ENCODE data around the gene TTN.

DNA sequence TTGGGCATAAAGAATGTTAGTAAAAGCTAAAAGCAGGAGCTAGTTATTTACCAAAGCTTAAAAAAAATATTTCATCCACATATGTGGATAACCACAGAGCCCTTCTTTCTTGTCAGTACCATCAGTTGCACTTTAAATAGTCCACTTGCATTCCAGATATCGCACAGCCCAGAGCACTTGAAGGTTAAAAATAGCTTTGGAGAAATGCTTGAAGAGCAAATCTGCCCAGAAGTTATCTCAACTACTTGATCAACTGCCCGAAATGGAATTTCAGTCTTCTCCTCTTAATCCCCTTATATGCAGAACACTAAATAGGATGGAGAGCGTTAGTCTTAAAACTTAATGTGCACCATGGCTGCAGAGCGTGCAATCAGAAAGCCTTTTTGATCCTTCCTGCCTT, 178.6 kb downstream of the TTN start:
- no peak for TF ChIP-seq RAD21 (IDR thresholded peaks at IDR 0.05; ENCODE audit: low read depth)
- TF ChIP-seq POLR2A (IDR thresholded peaks at IDR 0.05; ENCODE audit: borderline replicate concordance, extremely low read depth, insufficient read depth, insufficient read length): no peak
- no peak for TF ChIP-seq ELF1 (IDR thresholded peaks at IDR 0.05; ENCODE audit: borderline replicate concordance, low read depth)
- TF ChIP-seq POLR2AphosphoS5 (IDR thresholded peaks at IDR 0.05; ENCODE audit: low read depth, low read length): no peak
- TF ChIP-seq, protein P1, sequence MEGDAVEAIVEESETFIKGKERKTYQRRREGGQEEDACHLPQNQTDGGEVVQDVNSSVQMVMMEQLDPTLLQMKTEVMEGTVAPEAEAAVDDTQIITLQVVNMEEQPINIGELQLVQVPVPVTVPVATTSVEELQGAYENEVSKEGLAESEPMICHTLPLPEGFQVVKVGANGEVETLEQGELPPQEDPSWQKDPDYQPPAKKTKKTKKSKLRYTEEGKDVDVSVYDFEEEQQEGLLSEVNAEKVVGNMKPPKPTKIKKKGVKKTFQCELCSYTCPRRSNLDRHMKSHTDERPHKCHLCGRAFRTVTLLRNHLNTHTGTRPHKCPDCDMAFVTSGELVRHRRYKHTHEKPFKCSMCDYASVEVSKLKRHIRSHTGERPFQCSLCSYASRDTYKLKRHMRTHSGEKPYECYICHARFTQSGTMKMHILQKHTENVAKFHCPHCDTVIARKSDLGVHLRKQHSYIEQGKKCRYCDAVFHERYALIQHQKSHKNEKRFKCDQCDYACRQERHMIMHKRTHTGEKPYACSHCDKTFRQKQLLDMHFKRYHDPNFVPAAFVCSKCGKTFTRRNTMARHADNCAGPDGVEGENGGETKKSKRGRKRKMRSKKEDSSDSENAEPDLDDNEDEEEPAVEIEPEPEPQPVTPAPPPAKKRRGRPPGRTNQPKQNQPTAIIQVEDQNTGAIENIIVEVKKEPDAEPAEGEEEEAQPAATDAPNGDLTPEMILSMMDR (IDR thresholded peaks at IDR 0.05 in 2 of 3, conservative IDR thresholded peaks at IDR 0.05 in 1 of 3; ENCODE audit: borderline replicate concordance in 1 of 3, insufficient read depth in 1 of 3, low read depth in 2 of 3, low read length in 2 of 3): no peak
- no peak for TF ChIP-seq EZH2 (IDR thresholded peaks at IDR 0.05)
- TF ChIP-seq, protein P2, sequence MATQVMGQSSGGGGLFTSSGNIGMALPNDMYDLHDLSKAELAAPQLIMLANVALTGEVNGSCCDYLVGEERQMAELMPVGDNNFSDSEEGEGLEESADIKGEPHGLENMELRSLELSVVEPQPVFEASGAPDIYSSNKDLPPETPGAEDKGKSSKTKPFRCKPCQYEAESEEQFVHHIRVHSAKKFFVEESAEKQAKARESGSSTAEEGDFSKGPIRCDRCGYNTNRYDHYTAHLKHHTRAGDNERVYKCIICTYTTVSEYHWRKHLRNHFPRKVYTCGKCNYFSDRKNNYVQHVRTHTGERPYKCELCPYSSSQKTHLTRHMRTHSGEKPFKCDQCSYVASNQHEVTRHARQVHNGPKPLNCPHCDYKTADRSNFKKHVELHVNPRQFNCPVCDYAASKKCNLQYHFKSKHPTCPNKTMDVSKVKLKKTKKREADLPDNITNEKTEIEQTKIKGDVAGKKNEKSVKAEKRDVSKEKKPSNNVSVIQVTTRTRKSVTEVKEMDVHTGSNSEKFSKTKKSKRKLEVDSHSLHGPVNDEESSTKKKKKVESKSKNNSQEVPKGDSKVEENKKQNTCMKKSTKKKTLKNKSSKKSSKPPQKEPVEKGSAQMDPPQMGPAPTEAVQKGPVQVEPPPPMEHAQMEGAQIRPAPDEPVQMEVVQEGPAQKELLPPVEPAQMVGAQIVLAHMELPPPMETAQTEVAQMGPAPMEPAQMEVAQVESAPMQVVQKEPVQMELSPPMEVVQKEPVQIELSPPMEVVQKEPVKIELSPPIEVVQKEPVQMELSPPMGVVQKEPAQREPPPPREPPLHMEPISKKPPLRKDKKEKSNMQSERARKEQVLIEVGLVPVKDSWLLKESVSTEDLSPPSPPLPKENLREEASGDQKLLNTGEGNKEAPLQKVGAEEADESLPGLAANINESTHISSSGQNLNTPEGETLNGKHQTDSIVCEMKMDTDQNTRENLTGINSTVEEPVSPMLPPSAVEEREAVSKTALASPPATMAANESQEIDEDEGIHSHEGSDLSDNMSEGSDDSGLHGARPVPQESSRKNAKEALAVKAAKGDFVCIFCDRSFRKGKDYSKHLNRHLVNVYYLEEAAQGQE (IDR thresholded peaks at IDR 0.05; ENCODE audit: low read depth): no peak
- TF ChIP-seq, protein P3, sequence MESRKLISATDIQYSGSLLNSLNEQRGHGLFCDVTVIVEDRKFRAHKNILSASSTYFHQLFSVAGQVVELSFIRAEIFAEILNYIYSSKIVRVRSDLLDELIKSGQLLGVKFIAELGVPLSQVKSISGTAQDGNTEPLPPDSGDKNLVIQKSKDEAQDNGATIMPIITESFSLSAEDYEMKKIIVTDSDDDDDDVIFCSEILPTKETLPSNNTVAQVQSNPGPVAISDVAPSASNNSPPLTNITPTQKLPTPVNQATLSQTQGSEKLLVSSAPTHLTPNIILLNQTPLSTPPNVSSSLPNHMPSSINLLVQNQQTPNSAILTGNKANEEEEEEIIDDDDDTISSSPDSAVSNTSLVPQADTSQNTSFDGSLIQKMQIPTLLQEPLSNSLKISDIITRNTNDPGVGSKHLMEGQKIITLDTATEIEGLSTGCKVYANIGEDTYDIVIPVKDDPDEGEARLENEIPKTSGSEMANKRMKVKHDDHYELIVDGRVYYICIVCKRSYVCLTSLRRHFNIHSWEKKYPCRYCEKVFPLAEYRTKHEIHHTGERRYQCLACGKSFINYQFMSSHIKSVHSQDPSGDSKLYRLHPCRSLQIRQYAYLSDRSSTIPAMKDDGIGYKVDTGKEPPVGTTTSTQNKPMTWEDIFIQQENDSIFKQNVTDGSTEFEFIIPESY (IDR thresholded peaks at IDR 0.05; ENCODE audit: extremely low read depth, insufficient replicate concordance, low read length): no peak
- no peak for TF ChIP-seq SIN3A (IDR thresholded peaks at IDR 0.05; ENCODE audit: low read depth)

All from HCT116 (cell line).